A673 (cell line): ENCODE results near the gene MUSK. TPM values are rescaled to one million over a fixed set of nuclear protein-coding genes. Genes with fewer than 3 reads are reported as not detected.

Experiments used
- BruUV-seq: library from RNA; stranded (reverse); fragments of 400-500 nt; replicated peaks from 2 replicates; lab custom pipeline; 2021; lab: Mats Ljungman, UMichigan
- CTCF ChIA-PET: fragments of 300-600 bp; sonication (Branson Sonifier 250); formaldehyde crosslinking; loops from one replicate; lab custom pipeline; 2022; ENCODE audit warnings: antibody characterized with exemption; lab: Charles Lee
- POLR2A ChIA-PET: fragments of 300-600 bp; sonication (Branson Sonifier 250); formaldehyde crosslinking; loops from one replicate; lab custom pipeline; 2022; ENCODE audit warnings: antibody characterized with exemption; ENCODE audit not compliant: low non-redundant PET; lab: Charles Lee
- DNase-seq: peaks from one replicate; pipeline ENCODE4 v3.0.0-alpha.2; 2015; ENCODE audit warnings: low spot score
- H3K27ac ChIP-seq: fragments of 200-600 bp; sonication (generic); 2 replicates; pipeline ENCODE4 v1.5.1; 2016; ENCODE audit warnings: mixed run types, low read depth, mild to moderate bottlenecking, mixed read lengths, antibody characterized with exemption, low read length; ENCODE audit not compliant: poor library complexity, severe bottlenecking
- H3K27me3 ChIP-seq: fragments of 200-600 bp; sonication (generic); replicated peaks from 2 replicates; pipeline ENCODE4 v1.6.1; 2017; ENCODE audit warnings: mixed run types, low read depth, mild to moderate bottlenecking, mixed read lengths, antibody characterized with exemption, low read length; ENCODE audit not compliant: insufficient read depth, poor library complexity
- H3K36me3 ChIP-seq: fragments of 200-600 bp; sonication (generic); 2 replicates; pipeline ENCODE4 v1.6.1; 2016; ENCODE audit warnings: mixed run types, mild to moderate bottlenecking, mixed read lengths, antibody characterized with exemption, low read length; ENCODE audit not compliant: insufficient read depth, poor library complexity, severe bottlenecking
- H3K4me1 ChIP-seq: fragments of 200-600 bp; sonication (generic); 2 replicates; pipeline ENCODE4 v1.6.1; 2017; ENCODE audit warnings: mixed run types, mild to moderate bottlenecking, mixed read lengths, antibody characterized with exemption, low read length; ENCODE audit not compliant: insufficient read depth, poor library complexity, severe bottlenecking
- H3K4me3 ChIP-seq: fragments of 200-600 bp; sonication (generic); 2 replicates; pipeline ENCODE4 v1.5.1; 2016; ENCODE audit warnings: low read depth, mixed run types, mild to moderate bottlenecking, mixed read lengths, low read length; ENCODE audit not compliant: poor library complexity, severe bottlenecking
- H3K9me3 ChIP-seq: fragments of 200-600 bp; sonication (generic); 2 replicates; pipeline ENCODE4 v1.6.1; 2016; ENCODE audit warnings: mixed run types, low read depth, mild to moderate bottlenecking, mixed read lengths, antibody characterized with exemption, low read length; ENCODE audit not compliant: poor library complexity, severe bottlenecking
- CTCF ChIP-seq: fragments of 300-800, 200-600 bp; sonication (generic); conservative IDR thresholded peaks from 2 replicates; pipeline ENCODE4 v1.5.1; 2017; ENCODE audit warnings: low read depth, mild to moderate bottlenecking, antibody characterized with exemption, low read length, moderate library complexity, mixed read lengths
- EZH2 ChIP-seq: fragments of 200-600 bp; sonication (generic); IDR thresholded peaks from 2 replicates; pipeline ENCODE4 v1.6.1; 2017; ENCODE audit warnings: borderline replicate concordance, low read depth, mild to moderate bottlenecking, mixed read lengths, antibody characterized with exemption, low read length; ENCODE audit not compliant: poor library complexity, severe bottlenecking
- intact Hi-C: fragments of 100-400 bp; cut with micrococcal nuclease; formaldehyde crosslinking; loops from one replicate; pipeline ENCODE4 v1.10.0; 2022; ENCODE audit not compliant: unreplicated experiment
- total RNA-seq: library from RNA; stranded (reverse); gene quantifications from 2 replicates; pipeline ENCODE4 v1.2.3, GENCODE V29; 2021

The MUSK gene
- total RNA-seq, 1 experiment from 2014 or later = not detected

GRCh38 chr9:110814159-110814558, 145.6 kb downstream of the MUSK start:
- no peak for DNase-seq
- no peaks in the 10 kb centered on the region for H3K27me3 ChIP-seq
- POLR2A ChIA-PET = no interaction called here
- no peaks in the 10 kb centered on the region for H3K36me3 ChIP-seq
- H3K27ac ChIP-seq = no peak overlapping the region
- CTCF ChIA-PET = no interaction called here
- H3K4me3 ChIP-seq = no peak overlapping the region
- BruUV-seq = no TSS peak
- H3K9me3 ChIP-seq = no peaks in the 10 kb centered on the region
- TF ChIP-seq EZH2 (no peak), CTCF (no peak)
- H3K4me1 ChIP-seq = no peaks in the 10 kb centered on the region
- intact Hi-C loops = no loop called here

- no peak for DNase-seq
- ChIA-PET POLR2A (no interaction called here), CTCF (no interaction called here)
- no TSS peak for BruUV-seq
- Histone ChIP-seq H3K9me3 (no peaks in the 10 kb centered on the region), H3K4me1 (no peaks in the 10 kb centered on the region), H3K36me3 (no peaks in the 10 kb centered on the region), H3K4me3 (no peak overlapping the region), H3K27ac (no peak overlapping the region), H3K27me3 (no peaks in the 10 kb centered on the region)
- no peak for TF ChIP-seq CTCF
- no peak for TF ChIP-seq EZH2
- intact Hi-C loops = no loop called here
These were observed 146.8 kb downstream of the MUSK start for GRCh38 chr9:110815361-110815760.

- H3K9me3 ChIP-seq = no peaks in the 10 kb centered on the region
- DNase-seq = no peak
- intact Hi-C loops = no loop called here
- H3K4me1 ChIP-seq = no peaks in the 10 kb centered on the region
- H3K36me3 ChIP-seq = no peaks in the 10 kb centered on the region
- no TSS peak for BruUV-seq
- TF ChIP-seq EZH2 (no peak), CTCF (no peak)
- CTCF ChIA-PET = no interaction called here
- H3K27me3 ChIP-seq = no peaks in the 10 kb centered on the region
- POLR2A ChIA-PET = no interaction called here
- H3K27ac ChIP-seq = no peak overlapping the region
- no peak overlapping the region for H3K4me3 ChIP-seq
These were observed 151.8 kb downstream of the MUSK start for GRCh38 chr9:110820381-110820780.
